Hepatic stellate cell (primary cell): ENCODE data around the gene LRRC8B.
"Not testable (repeated sequence)": the region's sequence is repeated elsewhere in the genome, so short reads cannot be mapped to it uniquely, and the experiment has no call there.

Experiments
- DNase-seq: peaks from one replicate; pipeline ENCODE4 v3.0.0; 2011; ENCODE audit warnings: low spot score

The LRRC8B gene

DNA sequence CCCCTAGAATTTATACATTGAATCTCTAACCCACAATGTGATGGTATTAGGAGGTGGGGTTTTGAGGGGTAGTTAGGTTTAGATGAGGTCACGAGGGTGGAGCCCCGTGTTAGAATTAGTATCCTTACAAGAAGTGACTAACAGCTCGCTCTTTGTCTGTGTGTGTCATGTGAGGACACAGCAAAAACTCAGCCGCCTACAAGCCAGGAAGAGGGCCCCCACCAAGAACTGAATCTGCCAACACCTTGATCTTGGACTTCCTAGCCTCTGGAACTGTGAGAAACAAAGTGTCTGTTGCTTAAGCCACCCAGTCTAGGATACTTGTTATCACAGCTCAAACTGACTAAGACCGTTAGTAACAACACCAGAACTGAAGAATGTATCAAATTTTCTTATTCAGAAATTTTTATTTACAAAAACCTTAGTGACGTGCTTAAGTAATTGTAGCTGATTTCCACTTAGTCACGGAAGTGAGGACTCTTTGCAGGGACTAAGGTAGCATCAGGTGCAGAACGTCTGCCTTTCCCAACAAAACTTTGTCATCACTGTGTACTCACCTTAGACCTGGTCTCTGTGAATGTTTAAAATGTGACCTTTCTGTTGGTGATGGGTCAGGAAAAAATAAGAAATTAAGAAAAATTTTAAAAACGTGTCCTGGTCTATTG is 83.8 kb downstream of the LRRC8B start:
- no peak for DNase-seq

DNA sequence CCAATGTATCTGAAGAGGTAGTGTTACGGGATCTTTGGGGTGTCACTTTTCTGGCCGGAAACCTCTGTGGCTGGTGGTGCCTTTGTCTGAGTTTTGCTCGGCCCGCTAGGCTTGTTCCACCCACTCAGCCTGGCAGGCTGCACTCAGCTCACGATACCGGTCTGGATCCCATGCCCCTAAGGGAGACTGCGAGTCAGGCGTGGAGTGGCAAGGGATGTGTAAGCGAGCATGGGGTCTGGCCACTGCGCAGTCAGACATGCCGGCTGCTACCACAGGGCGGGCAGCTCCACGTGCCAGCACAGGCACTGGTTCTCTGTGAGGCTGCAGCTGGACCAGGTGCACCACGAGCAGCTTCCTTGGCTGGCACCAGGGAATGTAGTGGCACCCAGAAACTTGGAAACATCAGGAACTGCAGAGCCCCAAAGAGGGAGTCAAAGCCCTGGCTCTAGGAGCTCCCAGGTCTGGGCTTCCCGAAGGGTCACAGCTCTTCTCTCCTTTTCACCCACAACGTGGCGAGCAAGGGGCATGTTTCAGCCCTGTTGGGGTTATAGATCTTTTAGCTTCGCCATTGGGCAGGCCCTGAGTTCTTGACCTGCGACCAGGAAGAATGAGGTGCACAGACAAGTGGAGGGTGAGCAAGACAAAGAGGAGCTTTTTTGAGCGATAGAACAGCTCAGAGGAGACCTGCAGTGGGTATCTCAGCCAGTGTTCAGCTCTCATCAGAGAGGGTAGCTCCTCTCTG is 84.5 kb downstream of the LRRC8B start:
- DNase-seq = no peak

DNA sequence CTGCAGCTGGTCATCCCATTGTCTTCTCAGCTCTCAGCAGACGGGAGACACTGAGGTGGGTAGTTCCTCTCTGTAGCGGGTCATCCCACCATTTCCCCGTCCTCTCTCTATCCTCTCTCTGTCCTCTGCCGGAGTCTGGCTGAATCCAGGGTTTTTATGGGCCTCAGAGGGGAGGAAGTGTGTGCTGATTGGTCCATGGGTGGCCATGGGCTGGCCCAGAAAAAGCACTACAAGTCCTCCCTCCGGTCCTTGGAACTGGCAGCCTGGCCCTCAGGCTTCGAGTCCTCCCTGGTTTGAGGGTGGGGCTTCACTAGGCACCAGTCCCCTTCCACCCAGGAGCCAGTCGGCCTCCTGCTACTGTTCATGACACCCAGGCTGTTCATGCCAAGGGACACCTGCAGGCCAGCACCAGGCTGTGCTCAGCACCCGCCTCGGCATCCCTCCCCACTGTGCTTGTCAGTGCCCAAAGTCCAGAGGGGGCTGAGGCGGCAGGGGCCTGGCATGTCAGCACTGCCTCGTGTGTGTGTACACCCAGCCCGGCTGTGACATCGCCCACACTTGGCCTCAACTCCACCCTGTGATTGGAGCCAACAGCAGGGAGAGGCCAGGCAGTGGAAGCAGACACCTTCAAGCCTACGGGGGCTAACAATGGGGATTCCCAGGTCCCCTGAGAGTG is 85.3 kb downstream of the LRRC8B start:
- DNase-seq = no peak

DNA sequence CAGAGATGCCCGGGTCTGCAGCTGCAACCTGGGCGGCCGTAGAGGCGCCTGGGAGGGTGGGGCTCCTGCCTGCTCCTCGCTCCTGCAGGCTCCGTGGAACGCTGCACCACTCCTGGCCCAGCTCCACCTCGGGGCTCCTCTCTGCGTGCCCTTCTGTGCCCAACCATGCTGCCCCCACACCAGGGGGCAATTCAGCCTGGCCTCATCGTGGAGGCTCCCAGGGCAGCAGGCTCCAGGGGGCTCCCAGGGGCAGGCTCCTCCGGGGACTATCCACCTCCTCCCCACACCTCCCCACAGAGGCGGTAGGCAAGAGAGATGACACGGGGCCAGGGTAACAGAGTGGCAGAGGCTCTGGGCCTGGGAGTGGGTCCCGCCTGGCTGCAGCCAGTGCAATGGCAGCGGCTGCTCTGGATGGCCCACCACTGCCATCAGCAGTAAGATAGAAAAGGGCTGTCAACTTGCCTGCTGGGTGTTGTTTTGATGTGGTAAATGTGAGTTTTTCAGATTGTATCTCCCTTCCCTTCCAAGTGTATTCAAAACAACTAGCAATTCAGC is 85.9 kb downstream of the LRRC8B start:
- no peak for DNase-seq

DNA sequence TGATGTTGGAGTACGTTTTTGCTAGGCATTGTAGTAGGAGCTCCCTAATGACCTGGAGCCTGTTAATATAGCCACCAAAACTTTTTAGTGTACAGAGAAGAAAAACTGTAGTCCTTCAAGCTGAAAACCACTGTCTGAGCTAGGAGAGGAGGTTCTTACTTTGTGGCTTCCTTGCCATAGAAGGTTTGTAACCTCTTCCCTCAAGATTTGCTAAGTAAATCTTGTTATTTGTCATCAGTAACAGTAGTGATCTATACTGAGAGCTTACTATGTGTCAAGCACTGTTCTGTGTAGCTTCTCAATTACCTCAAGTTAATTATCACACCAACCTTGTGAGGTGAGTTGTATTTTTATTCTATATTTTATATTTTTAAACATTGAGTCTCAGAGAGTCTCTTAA is 87.1 kb downstream of the LRRC8B start:
- DNase-seq = no peak

DNA sequence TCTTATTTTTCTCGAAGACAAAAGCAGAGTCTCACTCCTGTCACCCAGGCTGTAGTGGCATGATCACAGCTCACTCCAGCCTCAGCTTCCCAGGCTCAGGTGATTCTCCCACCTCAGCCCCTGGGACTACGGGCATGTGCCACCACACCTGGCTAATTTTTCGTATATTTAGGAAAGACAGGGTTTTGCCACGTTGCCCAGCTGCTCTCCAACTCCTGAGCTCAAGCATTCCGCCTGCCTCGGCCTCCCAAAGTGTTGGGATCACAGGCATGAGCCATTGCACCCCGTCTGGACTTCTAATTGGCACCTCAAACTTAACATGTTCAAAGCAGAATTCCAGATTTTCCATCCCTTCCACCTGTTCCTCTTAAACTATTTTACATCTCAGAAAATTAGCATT is 89.3 kb downstream of the LRRC8B start:
- DNase-seq = no peak

DNA sequence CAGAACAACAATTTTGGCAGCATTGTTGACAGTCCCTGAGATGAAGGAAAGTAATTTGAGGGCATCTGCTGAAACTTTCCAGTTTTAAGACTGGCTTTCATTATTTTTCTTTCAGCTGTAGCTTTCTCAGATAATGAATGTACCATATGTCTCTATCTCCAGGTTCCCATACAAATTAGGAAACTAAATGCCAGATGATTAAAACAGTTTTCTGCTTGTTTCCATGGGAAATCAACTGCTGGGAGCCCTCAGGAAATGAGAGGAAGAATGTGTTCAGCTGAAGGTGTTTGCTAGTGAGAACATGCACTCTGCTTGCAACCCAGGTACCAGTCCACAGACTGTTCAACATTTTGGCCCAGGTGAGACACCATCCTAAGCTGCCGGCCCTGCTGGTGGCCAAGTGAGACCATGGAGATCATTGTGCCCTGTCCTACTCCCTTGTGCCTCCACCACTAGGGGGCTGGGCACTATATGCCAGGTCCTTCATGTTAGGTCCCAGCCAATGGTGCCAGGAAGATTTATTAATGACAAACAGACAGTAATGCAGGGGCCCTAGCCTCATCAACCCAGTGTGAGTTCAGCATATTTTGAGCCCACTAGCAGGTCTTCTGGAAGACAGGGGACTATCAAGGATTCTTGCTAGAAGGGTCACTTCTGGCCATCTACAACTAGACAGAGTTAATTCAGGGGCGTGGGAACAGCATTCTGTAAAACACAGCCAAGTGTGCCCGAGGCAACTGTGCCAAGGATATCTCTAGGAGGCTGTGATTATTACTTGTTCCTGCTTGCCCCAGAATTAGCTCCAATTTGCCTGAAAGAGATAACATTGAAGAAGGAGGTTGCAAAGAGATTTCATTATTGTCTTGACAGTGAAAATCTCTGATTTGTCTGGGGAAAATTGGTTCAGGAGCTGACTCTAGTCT is 91.3 kb downstream of the LRRC8B start:
- DNase-seq = no peak

DNA sequence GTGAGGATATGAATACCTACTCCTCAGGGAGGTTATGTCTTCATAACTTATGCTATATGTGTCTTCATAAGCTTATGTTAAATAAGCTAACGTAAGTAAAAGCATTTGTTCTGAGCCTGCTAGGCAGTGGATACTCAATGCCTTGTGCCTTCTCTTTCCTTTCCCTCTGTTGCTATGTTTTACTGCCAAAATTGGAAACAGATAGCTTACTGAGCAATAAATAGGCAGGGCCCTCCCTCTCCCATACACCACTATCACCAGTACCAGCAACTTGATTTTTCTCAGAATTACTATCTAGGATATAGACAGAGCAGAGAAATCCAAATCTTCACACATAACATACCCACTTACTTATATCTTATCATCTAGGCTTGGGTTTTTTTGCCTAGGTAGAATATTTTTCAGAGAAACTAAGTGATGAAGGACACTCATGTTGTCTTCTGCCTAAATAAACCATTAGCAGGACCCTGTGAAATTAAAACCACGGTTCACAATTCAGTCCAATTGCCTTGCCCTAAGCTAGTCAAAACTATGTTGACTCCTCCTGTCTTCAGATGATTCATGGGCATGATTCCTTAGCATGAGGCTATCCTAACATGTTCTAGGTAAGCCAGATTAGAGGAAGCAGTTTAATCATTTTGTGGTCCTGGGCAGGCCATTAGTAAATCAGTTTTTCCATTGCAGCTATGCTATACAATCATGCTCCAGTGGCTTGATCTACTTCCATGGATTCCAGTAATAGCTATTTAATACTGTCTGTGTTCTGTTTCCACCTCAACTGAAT is 92.4 kb downstream of the LRRC8B start:
- DNase-seq = no peak

DNA sequence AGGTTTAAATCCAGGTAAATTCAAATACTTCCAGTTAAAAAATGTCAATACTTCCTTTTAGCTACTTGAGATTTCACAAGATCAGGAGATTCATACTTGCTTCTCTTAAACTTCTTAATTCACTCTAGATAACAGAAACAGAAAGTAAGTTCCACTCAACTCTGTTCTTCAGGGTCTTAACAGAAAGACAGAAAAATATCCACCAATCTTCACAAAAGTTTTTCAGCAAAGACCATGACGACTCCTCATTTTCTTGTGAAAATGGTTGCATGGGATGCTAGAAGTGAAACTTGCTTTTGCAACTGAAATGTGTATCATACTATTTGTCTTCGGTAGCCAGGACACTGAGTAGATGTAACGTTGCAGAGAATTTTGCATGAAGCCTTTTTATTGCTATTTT is 96.0 kb downstream of the LRRC8B start:
- no peak for DNase-seq

DNA sequence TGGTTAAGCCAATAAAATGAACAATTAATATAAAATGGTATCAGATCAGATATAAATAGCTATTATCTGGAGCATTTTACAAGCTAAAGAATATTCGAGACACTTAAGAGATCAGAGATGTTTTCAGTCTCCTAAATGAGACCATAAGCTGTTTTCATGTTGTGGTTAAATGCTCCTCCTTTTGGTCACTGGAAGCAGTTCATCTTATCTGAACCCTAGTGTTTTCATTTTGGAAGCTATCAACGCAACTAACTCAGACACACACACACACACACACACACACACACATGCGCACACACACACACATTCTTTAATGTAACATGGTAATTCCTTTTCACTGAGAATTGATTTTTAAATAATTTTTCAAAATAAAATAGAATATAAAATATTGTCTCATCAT is 98.3 kb downstream of the LRRC8B start:
- no peak for DNase-seq

DNA sequence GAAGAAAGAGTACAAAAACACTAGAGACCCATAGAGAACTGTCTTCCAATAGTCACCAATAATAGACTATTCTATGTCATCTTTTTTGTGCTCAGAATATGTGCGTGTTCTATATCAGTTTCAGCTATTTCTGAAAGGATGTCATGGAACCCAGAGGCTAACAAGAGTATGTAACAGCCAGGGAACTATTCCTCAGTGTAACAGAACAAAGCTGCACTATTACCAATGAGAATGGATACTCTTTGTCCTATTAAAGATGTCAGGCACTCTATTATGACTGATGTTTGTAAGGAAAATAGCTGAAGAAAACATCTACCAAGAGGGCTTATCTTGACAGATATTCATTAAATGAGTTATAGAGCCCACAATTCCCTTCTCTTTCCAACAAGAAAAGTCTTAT is 99.7 kb downstream of the LRRC8B start:
- no peak for DNase-seq

DNA sequence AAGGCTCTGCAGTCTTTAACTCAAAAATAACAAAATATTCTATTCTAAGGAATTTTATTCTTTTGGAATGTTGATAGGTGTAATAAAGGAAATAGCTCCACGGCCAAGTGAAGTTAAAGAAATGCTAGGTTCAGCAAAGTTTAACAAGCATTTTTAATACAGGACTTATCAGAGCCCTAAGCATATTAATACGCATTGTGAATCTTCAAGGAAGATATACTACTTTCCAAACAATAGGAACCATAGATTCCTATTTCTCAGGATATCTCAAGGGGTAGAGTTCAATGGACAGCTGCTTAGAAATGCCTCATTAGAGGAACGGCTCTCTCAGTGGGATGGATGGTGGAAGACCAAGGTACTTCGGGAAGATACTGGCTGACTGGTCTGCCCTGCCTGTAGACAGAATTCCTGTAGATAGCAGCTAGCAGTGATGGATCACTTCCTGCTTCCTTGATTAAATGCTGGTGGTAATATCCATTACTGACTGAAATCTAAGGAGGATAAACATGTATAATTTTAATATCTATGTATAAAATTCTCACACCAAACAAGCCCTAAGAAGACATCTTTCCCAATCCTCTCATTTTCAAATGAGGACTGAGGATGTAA is 100.2 kb downstream of the LRRC8B start:
- no peak for DNase-seq

DNA sequence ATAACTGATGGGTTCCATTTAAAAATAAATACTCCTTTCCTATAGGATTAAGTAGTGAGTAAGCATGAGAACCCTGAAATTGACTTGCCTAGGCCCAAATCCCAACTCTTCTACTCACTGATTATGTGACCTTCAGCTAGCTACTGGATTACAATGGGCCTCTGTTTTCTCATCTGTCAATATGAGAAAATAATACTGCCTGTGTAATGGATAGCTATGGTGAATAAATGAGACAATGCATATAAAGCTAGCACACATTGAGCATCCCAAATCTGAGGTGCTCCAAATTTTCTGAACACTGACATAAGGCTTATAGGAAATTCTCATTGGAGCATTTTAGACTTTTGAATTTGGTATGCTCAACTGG is 103.0 kb downstream of the LRRC8B start:
- no peak for DNase-seq

DNA sequence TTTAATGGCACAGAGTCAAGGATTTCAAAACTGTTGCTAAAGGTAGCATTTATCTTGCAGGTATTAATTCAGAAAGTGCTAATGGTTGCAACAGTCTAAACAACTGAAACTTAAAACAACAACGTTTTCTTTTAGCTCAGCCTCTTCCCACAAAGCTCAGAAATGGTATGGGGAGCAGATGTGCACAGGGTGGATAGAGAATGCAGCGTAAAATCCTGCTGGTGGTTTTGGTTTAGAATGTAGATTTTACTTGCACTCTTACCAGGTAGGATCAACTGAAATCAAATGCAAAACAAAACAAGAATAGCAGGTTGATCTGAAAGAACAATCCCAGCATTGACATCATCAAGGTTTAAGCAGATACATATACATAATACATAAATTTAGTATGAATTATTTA is 104.5 kb downstream of the LRRC8B start:
- no peak for DNase-seq

DNA sequence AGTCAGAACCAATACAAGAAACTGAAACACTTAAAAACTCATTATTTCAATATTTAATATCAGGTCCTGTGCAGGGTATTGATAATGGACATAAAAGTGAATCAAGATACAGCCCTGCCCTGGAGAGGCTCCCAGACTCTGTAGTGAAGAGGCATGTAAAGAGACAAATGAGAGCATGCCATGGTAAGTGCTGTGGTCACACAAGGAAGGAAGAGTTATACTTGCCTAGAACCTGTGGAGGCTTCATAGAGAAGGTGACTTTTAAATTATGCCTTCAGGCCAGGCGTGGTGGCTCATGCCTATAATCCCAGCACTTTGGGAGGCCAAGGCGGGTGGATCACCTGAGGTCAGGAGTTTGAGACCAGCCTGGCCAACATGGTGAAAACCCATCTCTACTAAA is 105.0 kb downstream of the LRRC8B start:
- not testable (repeated sequence) for DNase-seq

DNA sequence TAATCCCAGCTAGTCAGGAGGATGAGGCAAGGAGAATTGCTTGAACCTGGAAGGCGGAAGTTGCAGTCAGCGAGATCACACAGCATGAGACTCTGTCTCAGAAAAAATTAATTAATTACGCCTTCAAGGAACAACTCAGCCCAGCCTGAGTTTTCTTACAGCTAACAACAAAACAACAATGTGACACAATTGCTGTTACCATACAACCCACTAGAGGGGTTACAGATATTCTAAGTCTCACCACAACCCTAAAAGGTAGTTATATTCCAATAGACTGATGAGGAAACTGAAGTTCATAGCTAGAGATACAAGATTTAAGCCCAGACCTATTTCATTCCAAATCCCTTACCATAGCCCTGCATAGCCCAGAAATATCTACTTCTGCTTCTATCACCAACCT is 105.4 kb downstream of the LRRC8B start:
- no peak for DNase-seq

DNA sequence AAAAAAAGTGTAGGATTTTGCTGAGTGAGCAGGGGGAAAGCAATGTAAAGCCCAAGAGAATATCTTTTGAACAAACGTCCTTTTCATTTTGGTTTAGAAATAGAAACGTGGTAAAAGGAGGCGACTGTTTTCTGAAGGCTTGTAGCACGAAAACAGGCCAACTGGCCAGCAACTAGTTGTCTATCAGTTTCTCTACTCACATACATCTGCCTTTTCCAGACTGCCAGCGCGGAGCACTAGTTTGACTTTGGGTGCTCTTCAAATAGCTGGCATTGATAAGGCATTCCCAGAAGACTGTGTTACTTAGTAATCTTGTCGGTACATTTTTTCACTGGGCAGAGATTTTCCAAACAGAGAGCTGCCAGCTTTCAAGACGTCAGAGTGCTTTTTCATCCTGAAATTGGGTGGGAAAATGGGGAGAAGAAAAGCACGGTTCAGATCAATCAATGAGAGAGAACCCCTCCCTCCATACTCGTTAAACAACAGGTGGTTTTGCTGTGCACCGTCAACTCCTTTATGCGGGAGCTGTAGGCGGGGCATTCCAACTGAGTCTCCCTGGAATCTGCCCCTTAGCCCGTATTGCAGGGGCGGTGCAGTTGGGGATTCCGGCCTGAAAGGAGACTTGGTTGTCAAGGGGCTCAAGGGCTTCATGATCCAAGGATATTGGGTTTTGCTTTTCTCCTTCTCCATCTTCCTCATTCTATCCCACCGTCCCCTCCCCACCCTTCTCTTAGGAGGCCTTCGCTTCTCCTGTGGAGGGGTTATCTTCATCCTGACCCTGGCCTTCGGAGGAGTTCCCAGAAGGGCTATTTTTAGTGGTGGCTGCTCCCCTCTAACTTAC is 107.4 kb downstream of the LRRC8B start:
- no peak for DNase-seq

DNA sequence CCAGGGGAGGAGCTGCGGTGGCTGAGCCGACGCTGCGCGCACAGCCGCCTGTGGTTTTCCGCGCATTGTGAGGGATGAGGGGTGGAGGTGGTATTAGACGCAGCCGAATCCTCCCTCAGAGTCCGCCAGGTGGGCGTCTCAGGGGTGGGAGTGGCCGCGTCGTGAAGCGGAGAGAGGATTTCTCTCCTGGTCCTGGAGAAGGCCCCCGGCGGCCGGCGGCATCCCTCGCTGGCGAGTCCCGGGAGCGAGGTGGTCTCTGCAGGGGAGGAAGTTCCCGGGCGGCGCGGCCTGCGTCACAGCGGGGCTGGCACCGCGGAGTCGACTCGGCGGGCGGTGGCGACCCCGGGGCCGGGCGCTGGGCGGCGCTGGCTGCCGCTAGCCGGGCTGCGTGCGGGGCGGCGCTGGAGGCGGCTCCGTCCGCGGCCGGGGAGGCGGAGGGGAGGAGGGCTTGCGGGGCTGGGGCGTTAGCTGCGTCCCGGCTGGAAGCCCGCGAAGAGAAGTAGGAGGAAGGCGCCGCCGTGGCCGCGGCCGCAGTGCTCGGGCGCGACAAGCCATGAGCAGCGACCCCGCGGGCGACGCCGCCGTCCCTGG is 108.1 kb downstream of the LRRC8B start, which contains the start of gene LRRC8C:
TSS of gene LRRC8C (plus strand) at position 464 of the 591 bp plus-strand sequence. CDS start 53,354 bp downstream, outside the sequence.
- peak; percentile 79 for DNase-seq

DNA sequence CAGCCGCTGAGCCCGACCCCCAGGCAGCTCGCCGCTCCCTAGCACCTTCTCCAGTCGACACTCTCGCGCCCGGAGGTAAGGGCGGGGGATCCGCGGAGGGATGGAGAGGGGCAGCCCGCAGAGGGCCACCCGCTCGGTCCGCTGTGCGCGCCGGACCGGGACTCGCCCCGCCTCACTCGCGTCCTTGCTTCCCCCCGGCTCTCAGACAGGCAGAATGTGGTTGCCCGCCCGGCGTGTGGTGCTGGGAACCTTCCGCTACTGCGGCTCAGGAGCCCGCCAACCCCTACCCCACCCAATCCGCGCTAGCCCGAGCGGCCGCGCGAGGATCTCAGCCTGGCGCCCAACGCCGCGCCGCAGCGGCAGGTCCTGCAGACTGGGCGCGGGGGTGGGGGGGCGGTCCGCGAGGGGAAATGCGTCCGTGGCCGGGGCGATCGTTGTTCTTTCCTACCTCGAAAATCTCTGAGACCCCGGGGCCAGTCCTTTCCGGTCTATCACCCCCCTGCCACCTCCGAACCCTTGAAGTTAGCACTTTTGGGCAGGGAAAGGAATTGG is 108.7 kb downstream of the LRRC8B start:
- DNase-seq = peak; percentile 58
